LNCaP clone FGC (cell line): Measurements from ENCODE around the gene NFIC.

Source experiments
- DNase-seq: peaks from one replicate; pipeline ENCODE4 v3.0.0-alpha.2; 2011; ENCODE audit warnings: low read depth
- H3K4me3 ChIP-seq: 2 replicates; pipeline ENCODE4 v1.5.1; 2011; ENCODE audit warnings: mild to moderate bottlenecking, low read depth, low read length, control low read depth
- CTCF ChIP-seq: IDR thresholded peaks from 2 replicates; pipeline ENCODE4 v1.5.1; 2012; ENCODE audit warnings: mild to moderate bottlenecking; ENCODE audit not compliant: control insufficient read depth, insufficient read depth; ENCODE audit errors: extremely low read depth

NFIC gene

DNA sequence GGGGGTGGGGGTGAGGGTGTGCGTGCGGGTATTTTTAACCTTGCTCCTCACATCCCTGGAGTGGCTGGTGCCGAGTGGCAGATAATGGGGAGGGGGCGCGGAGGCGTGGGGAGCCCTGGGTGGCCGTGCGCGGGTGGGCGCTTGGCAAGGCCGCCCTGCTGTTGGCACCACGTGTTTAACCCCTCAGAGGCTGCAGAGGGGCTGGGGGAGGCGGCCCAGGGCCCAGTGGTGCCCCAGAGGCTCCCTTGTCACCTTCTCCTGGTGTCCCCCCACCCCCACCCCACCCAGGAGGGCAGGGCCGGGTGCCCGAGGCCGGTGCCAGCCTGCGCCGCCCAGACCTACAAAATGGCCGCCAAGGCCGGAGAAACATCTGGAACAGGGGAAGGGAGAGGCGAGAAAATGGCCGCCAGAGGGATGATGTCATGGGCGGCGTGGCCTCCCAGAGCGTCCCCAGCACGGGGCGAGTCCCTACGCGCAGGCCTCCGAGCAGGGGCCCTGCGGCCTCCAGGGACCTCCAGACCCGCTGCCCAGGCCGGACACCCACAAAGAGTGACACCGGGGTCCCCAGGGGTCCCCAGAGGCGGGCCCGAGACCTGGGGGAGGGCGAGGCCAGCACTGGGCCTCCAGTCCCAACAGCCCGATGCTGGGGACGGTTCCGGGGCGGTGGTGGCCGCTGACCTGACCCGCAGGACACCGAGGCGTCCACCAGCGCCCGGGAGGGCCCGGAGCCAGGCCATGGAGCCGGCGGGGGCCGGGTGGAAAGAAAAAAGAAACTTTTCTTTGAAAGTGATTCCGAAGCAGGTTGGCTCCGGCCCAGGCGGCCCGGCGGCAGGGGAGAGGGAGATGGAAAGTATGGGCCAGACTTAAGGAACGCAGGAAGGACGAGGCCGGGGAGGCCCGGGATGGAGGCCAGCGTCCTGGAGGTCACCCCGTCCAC lies 38.2 kb downstream of the NFIC start:
- no peak for DNase-seq

DNA sequence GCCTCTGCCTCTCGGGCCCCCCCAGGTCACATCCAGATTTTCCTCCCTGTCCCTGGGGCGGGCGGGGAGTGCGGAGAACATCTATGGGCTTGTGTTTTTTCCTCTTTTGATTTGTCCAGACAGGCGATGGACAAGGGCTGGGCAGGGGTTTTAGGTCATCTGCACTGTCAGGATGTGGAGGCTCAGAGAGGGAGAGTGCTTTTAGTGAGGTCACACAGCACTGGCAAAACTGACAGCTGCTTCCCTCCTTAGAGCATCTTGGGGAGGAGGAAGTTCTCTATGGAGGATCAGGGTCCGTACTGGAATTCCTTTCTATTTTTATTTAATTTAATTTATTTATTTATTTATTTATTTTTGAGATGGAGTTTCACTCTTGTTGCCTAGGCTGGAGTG lies 38.9 kb downstream of the NFIC start:
- no peak for TF ChIP-seq CTCF

More for the DNA sequence above, 38.2 kb downstream of the NFIC start:
- no peak overlapping the region for H3K4me3 ChIP-seq
- TF ChIP-seq CTCF, result no peak

DNA sequence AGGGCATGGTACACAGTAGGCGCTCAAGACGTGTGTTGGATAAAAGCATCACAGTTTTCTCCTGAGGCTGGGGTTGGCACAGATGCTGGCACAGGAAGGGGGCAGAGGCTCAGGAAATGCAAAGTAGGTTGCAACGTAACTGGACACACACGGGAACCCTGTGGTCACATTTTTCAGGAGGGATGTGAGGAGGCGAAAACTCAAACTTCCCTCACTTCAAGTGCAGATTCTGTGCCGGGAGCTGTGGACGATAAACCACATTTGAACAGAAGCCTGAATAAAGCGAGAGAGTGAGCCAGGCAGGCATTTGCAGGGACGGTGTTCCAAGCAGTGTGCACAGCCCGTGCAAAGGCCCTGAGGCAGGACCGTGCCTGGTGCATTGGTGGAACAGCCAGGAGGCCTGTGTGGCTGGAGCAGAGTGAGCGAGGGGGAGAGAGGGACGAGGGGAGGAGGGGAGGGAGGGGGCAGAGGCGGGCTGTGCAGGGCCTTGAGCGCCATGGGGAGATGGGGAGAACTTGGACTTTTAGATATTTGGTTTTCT lies 40.3 kb downstream of the NFIC start:
- TF ChIP-seq CTCF, result no peak
- H3K4me3 ChIP-seq, result no peak overlapping the region
- DNase-seq, result no peak

More for the DNA sequence above, 38.9 kb downstream of the NFIC start:
- no peak overlapping the region for H3K4me3 ChIP-seq
- no peak for DNase-seq

DNA sequence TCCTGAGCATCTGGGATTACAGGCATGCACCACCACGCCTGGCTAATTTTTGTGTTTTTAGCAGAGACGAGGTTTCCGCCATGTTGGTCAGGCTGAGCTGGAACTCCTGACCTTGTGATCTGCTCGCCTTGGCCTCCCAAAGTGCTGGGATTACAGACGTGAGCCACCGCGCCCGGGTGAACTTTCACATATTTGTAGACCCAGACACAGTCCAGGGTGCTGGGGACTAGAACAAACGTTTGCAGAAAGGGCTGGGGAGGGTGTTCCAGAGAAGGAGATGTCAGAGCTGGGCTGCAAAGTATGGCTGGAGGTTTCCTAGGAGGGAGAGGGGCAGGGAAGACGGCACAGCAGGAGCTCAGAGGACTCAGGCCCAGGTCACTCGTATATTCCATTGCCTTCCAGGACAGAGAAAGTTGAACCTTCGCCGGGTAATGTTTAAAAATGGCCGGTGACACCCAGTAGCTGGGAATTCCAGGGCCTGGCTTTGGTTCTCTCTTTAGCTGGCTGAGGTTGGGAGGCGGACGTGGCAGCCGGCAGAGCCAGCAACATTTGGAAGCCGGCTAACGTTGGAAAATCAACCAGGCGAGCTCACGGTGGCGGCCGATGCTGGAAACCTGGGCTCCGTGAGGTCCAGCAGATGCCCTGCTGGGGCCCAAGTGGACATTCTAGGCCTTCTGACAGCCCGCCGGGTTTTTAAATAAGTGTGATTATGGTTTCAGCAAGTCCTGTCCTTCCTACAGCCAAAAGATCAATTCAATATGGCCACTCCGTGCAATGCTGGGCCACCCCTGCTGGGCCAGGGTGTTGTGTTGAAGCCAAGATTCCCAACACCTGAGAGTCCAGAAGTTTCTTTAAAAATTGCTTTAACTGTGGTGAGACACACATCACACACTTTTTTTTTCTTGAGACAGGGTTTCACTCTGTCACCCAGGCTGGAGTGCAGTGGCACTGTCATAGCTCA lies 41.5 kb downstream of the NFIC start:
- no peak overlapping the region for H3K4me3 ChIP-seq
- TF ChIP-seq CTCF, result no peak
- DNase-seq, result no peak

GRCh38 chr19:3408996-3409345 lies 42.6 kb downstream of the NFIC start:
- H3K4me3 ChIP-seq, result no peak overlapping the region
- no peak for DNase-seq
- no peak for TF ChIP-seq CTCF

- TF ChIP-seq CTCF, result no peak
- H3K4me3 ChIP-seq, result no peak overlapping the region
- DNase-seq, result no peak
Observed at GRCh38 chr19:3409346-3410064, 43.1 kb downstream of the NFIC start.
